GM12892 (cell line): ENCODE results near the gene PACSIN3.

Experiments used
- DNase-seq: peaks from one replicate; pipeline ENCODE4 v3.0.0; 2011; ENCODE audit not compliant: insufficient read length
- FAIRE-seq: peaks from 2 replicates; lab custom pipeline; 2011; peaks lifted over from hg19 to GRCh38; lab: Jason Lieb, UNC
- POLR2A ChIP-seq: IDR thresholded peaks from 2 replicates; pipeline ENCODE4 v1.6.1; 2011; ENCODE audit warnings: low read depth, low read length, control low read depth
- POLR2AphosphoS5 ChIP-seq: IDR thresholded peaks from 2 replicates; pipeline ENCODE4 v1.6.1; 2011; ENCODE audit warnings: low read depth, low read length, control low read depth
- TAF1 ChIP-seq: IDR thresholded peaks from 2 replicates; pipeline ENCODE4 v1.6.1; 2011; ENCODE audit warnings: low read depth, mild to moderate bottlenecking, control low read depth, low read length, borderline replicate concordance

The PACSIN3 gene

DNA sequence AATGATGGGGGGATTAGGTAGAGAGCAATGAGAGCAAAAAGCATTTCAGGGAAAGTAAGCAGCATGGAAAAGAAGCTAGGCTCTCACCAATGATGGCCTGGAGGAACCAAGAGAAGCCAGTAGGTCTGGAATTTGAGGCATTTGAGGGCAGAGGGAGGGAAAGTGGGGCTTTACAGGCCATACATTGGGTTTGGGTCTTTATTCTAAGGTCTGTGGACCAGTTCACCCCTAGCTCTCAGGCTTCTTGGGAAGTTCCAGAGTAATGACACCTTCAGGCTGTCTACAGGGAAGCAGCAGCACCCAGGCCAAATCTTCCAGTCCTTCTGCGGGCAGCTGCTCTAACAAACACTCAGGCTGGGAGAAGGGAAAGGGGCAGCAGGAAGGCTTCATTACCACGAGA lies 39.0 kb downstream of the PACSIN3 start:
- TF ChIP-seq POLR2A (no peak), TAF1 (no peak), POLR2AphosphoS5 (no peak)
- DNase-seq (no peak), FAIRE-seq (no peak)

DNA sequence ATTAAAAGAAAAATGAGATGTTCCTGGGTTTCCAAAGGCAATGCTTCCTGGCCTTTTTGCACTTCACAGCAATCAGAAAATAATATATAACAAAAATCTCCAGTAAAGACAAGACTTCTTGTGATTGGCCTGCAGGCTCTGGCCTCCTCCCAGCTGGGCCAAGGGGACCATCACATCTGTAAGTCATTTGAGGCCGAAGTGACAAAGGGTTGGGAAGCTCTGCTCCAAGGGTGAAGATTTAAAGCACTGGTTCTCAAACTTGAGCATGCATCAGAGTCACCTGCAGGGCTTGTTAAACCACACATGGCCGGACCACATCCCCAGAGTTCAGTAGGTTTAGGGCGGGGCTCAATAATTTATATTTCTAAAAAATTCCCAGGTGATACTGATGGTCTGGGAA lies 41.7 kb downstream of the PACSIN3 start:
- DNase-seq (no peak), FAIRE-seq (no peak)
- TF ChIP-seq POLR2AphosphoS5 = no peak
- no peak for TF ChIP-seq TAF1
- no peak for TF ChIP-seq POLR2A

DNA sequence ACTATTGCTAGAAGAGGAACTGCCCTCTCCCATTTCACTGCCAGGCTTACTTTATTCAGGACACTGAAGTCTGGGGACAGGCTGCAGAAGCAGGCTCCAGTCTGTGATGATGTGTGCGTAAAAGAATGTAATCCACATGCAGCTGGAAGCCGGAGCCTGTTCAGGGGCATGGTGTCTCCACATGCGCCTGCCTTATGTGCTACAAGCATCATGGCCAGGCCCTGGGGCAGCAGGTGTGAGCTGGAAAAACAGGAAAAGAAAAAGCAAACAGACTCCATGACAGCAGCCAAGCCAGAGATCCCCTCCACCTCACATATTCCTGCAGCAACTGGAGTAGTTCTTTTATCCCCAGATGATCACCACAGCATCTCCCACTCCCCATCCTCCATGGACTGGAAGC lies 42.9 kb downstream of the PACSIN3 start:
- FAIRE-seq = no peak
- no peak for TF ChIP-seq POLR2A
- TF ChIP-seq POLR2AphosphoS5 = no peak
- no peak for DNase-seq

DNA sequence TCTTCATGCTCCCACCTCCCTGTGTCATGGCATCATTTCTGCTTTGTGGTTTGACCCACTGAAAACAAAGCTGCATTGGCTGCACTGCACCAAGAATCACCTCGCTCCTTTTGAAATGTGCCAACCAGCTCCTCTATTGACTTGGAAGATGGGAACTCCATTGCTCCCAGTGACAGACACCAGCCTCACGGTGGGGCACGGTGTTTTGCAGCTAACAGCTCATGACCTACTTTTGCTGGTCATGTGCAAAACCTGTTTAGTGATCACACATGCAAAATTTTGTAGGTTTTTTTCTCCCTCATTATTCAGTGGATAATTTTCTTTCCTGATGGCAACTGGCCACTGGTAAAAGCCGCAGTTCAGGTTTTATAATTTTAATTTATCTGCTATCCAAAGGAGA lies 46.4 kb downstream of the PACSIN3 start:
- FAIRE-seq (no peak), DNase-seq (no peak)
- TF ChIP-seq POLR2A (no peak), POLR2AphosphoS5 (no peak)

DNA sequence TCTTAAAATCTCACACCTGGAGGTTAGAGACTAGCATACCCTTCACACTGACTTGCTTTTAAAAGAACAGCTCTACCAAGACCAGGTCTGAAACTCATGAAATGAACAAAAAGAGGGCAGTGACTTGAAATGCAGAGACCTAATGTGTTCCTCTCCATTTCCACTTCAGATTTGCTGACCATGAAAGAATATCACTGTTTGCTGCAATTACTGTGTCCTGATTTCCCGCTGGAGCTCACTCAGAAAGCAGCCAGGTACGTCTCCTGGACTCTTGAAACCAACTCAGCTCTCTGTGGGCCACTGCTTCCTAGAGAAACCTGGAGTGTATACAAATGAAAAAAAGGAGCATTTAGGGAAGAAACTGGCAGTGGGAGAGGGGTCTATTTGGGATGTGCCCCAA lies 48.8 kb downstream of the PACSIN3 start:
- no peak for DNase-seq
- no peak for TF ChIP-seq POLR2AphosphoS5
- no peak for TF ChIP-seq POLR2A
- TF ChIP-seq TAF1 = no peak
- FAIRE-seq = no peak

DNA sequence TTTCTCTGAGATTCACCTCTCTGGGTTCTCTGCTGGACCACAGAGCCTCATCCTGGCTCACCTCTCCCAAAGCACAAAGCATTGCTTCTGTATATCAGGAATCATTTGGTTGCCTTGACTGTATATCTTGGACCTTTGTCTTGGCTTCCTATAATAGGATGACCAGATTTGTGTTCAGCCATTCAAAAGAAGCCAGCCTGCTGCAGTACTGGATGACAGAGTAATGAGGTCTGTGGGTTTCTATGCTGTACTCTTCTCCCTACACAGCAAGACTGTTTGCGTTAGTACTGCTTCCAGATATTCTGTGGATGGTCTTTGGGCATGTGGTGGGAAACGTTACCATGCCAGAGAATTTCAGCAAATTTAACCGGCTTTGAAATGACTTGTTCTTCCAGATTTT lies 49.3 kb downstream of the PACSIN3 start:
- DNase-seq (no peak), FAIRE-seq (no peak)
- no peak for TF ChIP-seq POLR2AphosphoS5
- TF ChIP-seq TAF1 = no peak
- no peak for TF ChIP-seq POLR2A

DNA sequence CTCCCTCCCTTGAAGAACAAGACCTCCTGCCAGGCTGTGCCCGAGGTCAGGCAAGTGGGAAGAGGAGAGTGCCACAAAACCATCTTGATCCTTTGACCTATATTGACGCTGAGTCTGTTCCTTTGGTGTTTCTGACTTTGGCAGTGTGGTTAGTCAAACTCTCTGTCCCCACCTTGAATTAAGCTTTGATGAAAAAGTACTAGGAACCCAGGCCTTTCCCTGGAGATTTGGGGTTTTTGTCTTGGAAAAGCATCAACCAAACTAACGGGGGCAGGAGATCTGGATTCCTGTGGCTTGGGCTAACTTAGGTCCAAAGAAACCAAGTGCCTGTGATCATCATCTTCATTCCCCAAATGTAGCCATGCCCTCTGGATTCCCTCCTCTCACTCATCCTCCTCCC lies 49.9 kb downstream of the PACSIN3 start:
- FAIRE-seq (no peak), DNase-seq (no peak)
- no peak for TF ChIP-seq POLR2AphosphoS5
- TF ChIP-seq POLR2A = no peak
- TF ChIP-seq TAF1 = no peak

DNA sequence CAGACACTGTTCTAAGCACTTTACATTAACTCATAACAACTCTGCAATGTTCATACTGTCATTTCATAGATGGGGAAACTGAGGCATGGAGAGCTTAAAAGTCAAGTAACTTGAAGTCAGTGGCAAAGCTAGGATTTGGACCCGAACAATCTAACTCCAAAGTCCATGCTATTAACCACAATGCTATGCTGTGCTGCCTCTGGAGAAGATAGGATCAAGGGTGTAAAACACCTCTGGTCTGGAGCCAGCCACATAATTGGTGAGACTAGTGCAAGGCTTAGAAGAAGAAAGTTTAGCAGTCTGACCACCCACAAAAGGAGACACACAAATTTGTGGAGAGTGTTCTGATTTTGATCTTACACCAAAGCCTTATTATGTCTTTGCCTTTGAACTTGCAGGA lies 53.3 kb downstream of the PACSIN3 start:
- no peak for TF ChIP-seq POLR2A
- no peak for TF ChIP-seq POLR2AphosphoS5
- TF ChIP-seq TAF1 = no peak
- FAIRE-seq = no peak
- DNase-seq = no peak

DNA sequence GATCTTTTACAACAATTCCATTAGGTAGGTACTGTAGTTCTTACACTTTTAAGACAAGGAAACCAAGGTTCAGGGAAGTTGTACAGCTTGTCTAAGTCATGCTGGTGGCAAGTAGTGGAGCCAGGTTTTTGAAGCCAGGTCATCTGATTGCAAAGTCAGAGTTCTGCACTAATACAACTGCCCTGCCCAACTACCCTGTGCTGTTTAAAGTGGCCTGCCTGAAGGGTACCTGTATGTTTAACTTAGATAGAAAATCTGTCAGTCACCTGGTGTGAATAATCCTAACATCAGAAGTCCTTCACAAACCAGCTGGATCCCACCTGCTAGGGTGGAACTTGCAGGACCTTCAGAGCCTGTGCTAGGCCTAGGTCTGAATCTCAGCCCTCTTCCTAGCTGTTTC lies 53.7 kb downstream of the PACSIN3 start:
- TF ChIP-seq TAF1 (no peak), POLR2A (no peak), POLR2AphosphoS5 (no peak)
- no peak for DNase-seq

DNA sequence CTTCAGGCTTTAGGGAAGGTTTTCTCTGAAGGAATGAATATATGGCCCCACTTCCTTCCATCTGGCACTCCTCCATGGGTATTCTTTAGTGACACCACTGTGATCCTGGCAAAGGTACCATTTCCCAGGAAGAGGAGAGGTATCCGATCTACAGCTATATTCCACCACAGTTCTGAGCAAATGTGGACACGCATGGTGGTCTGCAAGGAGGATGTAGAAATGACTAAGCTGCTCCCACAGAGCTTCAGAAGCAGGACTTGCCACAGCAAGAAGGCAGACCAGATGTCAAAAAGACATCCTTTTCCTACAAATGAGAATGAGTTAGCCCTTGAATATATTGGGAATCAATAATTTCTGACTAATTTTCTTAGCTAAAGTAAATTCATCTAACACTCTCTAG lies 55.1 kb downstream of the PACSIN3 start:
- DNase-seq (no peak), FAIRE-seq (peak; percentile 83)
- no peak for TF ChIP-seq TAF1
- no peak for TF ChIP-seq POLR2A
- no peak for TF ChIP-seq POLR2AphosphoS5

More for the DNA sequence above, 53.7 kb downstream of the PACSIN3 start:
- FAIRE-seq = no peak

DNA sequence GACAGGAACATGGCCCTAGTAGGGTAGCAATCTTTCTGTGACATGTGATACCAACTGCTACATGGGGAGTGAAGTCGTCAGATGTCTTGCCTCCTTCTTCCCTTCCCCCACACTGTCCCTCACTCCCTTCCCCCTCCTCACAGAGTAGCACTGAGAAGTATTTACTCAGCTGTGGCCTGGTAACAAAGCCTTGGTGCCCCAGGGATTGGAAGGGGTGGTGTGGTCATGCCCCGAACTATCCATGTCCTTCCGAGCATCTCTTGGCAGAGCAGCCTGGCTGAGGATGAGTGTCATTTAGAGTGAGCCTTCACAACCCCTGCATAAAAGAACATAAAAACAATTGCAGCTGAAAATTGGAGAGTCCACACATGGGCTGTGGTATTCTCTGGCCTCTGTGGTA lies 55.7 kb downstream of the PACSIN3 start:
- FAIRE-seq (no peak), DNase-seq (no peak)
- TF ChIP-seq POLR2AphosphoS5 (no peak), POLR2A (no peak), TAF1 (no peak)
